ENCODE results near the gene ZNF789.
"Not testable (repeated sequence)": the region's sequence is repeated elsewhere in the genome, so short reads cannot be mapped to it uniquely, and the experiment has no call there.

The ZNF789 gene

GRCh38 chr7:99472561-99473314, at the start of gene ZNF789:
Gene ZNF789, plus strand, starts transcription at chr7:99472890. Its CDS starts 3,567 bp downstream, at chr7:99476457.
- H3K36me3 ChIP-seq: peaks cover 10 to 38% (median 25%) of the 10 kb centered on the region in 11 experiments
- TF ChIP-seq Cebpa-rat (IDR thresholded peaks at IDR 0.05): no peak
- H3K4me2 ChIP-seq: peak within 1 kb of the TSS; percentile 70 to 94 (median 86)
- peak within 1 kb of the TSS; percentile 86 to 95 (median 92) for H3K9ac ChIP-seq
- H3K9me3 ChIP-seq (replicated peaks in 1 of 11): no peaks in the 10 kb centered on the region
- no peaks in the 10 kb centered on the region for H3K27me3 ChIP-seq
- H4K20me1 ChIP-seq: peaks cover 0 to 35% (median 32%) of the 10 kb centered on the region in 11 experiments; a peak in 16 of 22 replicates
- H3K27ac ChIP-seq: peak within 1 kb of the TSS; percentile 85 to 97 (median 95)
- peaks cover 9 to 49% (median 28%) of the 10 kb centered on the region in 10 experiments for H3K4me1 ChIP-seq
- peak within 1 kb of the TSS; percentile 75 to 96 (median 86) for H3K4me3 ChIP-seq

GRCh38 chr7:99424932-99425730, 47.6 kb upstream of the ZNF789 start:
- no peaks in the 10 kb centered on the region for H3K9me3 ChIP-seq (replicated peaks in 1 of 11)
- H3K4me1 ChIP-seq: peaks cover 0 to 3% (median 2%) of the 10 kb centered on the region in 10 experiments; a peak in 10 of 20 replicates
- no peaks in the 10 kb centered on the region for H3K27me3 ChIP-seq
- peaks cover 0 to 68% (median 52%) of the 10 kb centered on the region in 11 experiments; a peak in 21 of 22 replicates for H4K20me1 ChIP-seq
- peaks cover 77 to 87% (median 81%) of the 10 kb centered on the region in 11 experiments for H3K36me3 ChIP-seq
- no peak overlapping the region for H3K4me2 ChIP-seq
- no peak overlapping the region for H3K27ac ChIP-seq
- H3K4me3 ChIP-seq: no peak overlapping the region
- no peak for TF ChIP-seq Cebpa-rat (IDR thresholded peaks at IDR 0.05)
- H3K9ac ChIP-seq: no peak overlapping the region

- no peaks in the 10 kb centered on the region for H3K9me3 ChIP-seq (replicated peaks in 1 of 11)
- no peak overlapping the region for H3K4me3 ChIP-seq
- H3K9ac ChIP-seq: no peak overlapping the region
- TF ChIP-seq Cebpa-rat (IDR thresholded peaks at IDR 0.05): no peak
- no peak overlapping the region for H3K27ac ChIP-seq
- peaks cover 74 to 87% (median 81%) of the 10 kb centered on the region in 11 experiments for H3K36me3 ChIP-seq
- no peaks in the 10 kb centered on the region for H3K27me3 ChIP-seq
- H3K4me1 ChIP-seq: no peaks in the 10 kb centered on the region
- H3K4me2 ChIP-seq: no peak overlapping the region
- H4K20me1 ChIP-seq: peaks cover 0 to 65% (median 27%) of the 10 kb centered on the region in 11 experiments; a peak in 14 of 22 replicates
These were observed 43.6 kb upstream of the ZNF789 start for GRCh38 chr7:99428972-99429566.

- H3K36me3 ChIP-seq: peaks cover 74 to 87% (median 81%) of the 10 kb centered on the region in 11 experiments
These were observed 42.9 kb upstream of the ZNF789 start for GRCh38 chr7:99429756-99430155.

GRCh38 chr7:99431756-99432540, 40.7 kb upstream of the ZNF789 start:
- Histone ChIP-seq H3K36me3 (peaks cover 71 to 92% (median 83%) of the 10 kb centered on the region in 11 experiments), H3K4me1 (peaks cover 2 to 11% (median 7%) of the 10 kb centered on the region in 10 experiments; a peak in 16 of 20 replicates), H4K20me1 (peaks cover 0 to 75% (median 40%) of the 10 kb centered on the region in 11 experiments; a peak in 15 of 22 replicates)
- H3K4me3 ChIP-seq; H3K27ac ChIP-seq; H3K4me2 ChIP-seq; H3K27me3 ChIP-seq; H3K9ac ChIP-seq; H3K9me3 ChIP-seq (replicated peaks in 1 of 11): not testable (repeated sequence)

More at GRCh38 chr7:99429756-99430155, 42.9 kb upstream of the ZNF789 start:
- Histone ChIP-seq H3K9me3 (replicated peaks in 1 of 11) (no peaks in the 10 kb centered on the region), H3K9ac (peak overlapping the region in 1 of 11 experiments; percentile 9; a peak in 1 of 22 replicates), H3K4me2 (no peak overlapping the region), H3K27me3 (no peaks in the 10 kb centered on the region), H4K20me1 (peaks cover 0 to 63% (median 24%) of the 10 kb centered on the region in 11 experiments; a peak in 14 of 22 replicates), H3K4me1 (no peaks in the 10 kb centered on the region), H3K27ac (no peak overlapping the region), H3K4me3 (no peak overlapping the region)
- no peak for TF ChIP-seq Cebpa-rat (IDR thresholded peaks at IDR 0.05)

GRCh38 chr7:99433158-99433557, 39.5 kb upstream of the ZNF789 start:
- no peaks in the 10 kb centered on the region for H3K27me3 ChIP-seq
- no peak overlapping the region for H3K4me3 ChIP-seq
- H4K20me1 ChIP-seq: peaks cover 0 to 79% (median 45%) of the 10 kb centered on the region in 11 experiments; a peak in 15 of 22 replicates
- H3K4me1 ChIP-seq: peaks cover 13 to 22% (median 18%) of the 10 kb centered on the region in 10 experiments
- H3K9ac ChIP-seq: 0 out of 22 replicates have a peak overlapping the region, but pooled peaks of 1 of the 11 experiments have one; percentile 2
- H3K4me2 ChIP-seq: no peak overlapping the region
- peaks cover 67 to 92% (median 79%) of the 10 kb centered on the region in 11 experiments for H3K36me3 ChIP-seq
- H3K9me3 ChIP-seq (replicated peaks in 1 of 11): no peaks in the 10 kb centered on the region
- no peak overlapping the region for H3K27ac ChIP-seq
- no peak for TF ChIP-seq Cebpa-rat (IDR thresholded peaks at IDR 0.05)

GRCh38 chr7:99437946-99438572, 34.6 kb upstream of the ZNF789 start:
- Histone ChIP-seq H3K4me1 (peaks cover 24 to 57% (median 40%) of the 10 kb centered on the region in 10 experiments), H3K36me3 (peaks cover 24 to 72% (median 50%) of the 10 kb centered on the region in 11 experiments), H4K20me1 (peaks cover 11 to 86% (median 65%) of the 10 kb centered on the region in 11 experiments; a peak in 21 of 22 replicates), H3K27me3 (no peaks in the 10 kb centered on the region), H3K9ac (peak overlapping the region; percentile 89 to 97 (median 93)), H3K4me3 (peak overlapping the region; percentile 87 to 99 (median 94)), H3K4me2 (peak overlapping the region; percentile 82 to 98 (median 94)), H3K9me3 (replicated peaks in 1 of 11) (no peaks in the 10 kb centered on the region), H3K27ac (peak overlapping the region; percentile 80 to 96 (median 88))
- no peak for TF ChIP-seq Cebpa-rat (IDR thresholded peaks at IDR 0.05)
